Nephron (organoid): ENCODE results near the gene APOBEC3H.
"Not testable (repeated sequence)": the region's sequence is repeated elsewhere in the genome, so short reads cannot be mapped to it uniquely, and the experiment has no call there.

Experiments used
- H3K27ac Mint-ChIP-seq, 3 experiments: 2 replicates each; pipeline ENCODE4 v1.8.0; 2020; ENCODE audit warnings: mixed read lengths in 3 of 3, mild to moderate bottlenecking in 2 of 3, moderate library complexity in 1 of 3
- H3K27me3 Mint-ChIP-seq: 2 replicates; pipeline ENCODE4 v1.8.0; 2021; ENCODE audit warnings: low read depth, mild to moderate bottlenecking, moderate library complexity, mixed read lengths
- H3K36me3 Mint-ChIP-seq: 2 replicates; pipeline ENCODE4 v1.8.0; 2020; ENCODE audit warnings: low read depth, mixed read lengths
- H3K4me1 Mint-ChIP-seq: 2 replicates; pipeline ENCODE4 v1.8.0; 2020; ENCODE audit warnings: mixed read lengths
- H3K4me3 Mint-ChIP-seq, 3 experiments: 2 replicates each; pipeline ENCODE4 v1.8.0; 2020; ENCODE audit warnings: mild to moderate bottlenecking in 3 of 3, mixed read lengths in 3 of 3, moderate library complexity in 2 of 3
- H3K9me3 Mint-ChIP-seq: 2 replicates; pipeline ENCODE4 v1.8.0; 2020; ENCODE audit warnings: mixed read lengths
- TF ChIP-seq, protein P1 (sequence below), 3 experiments: fragments of 200-600 bp; sonication (generic); IDR thresholded peaks; one replicate each; pipeline ENCODE4 v1.5.0; 2021; ENCODE audit warnings: antibody characterized with exemption in 3 of 3; ENCODE audit not compliant: unreplicated experiment in 3 of 3

APOBEC3H gene

DNA sequence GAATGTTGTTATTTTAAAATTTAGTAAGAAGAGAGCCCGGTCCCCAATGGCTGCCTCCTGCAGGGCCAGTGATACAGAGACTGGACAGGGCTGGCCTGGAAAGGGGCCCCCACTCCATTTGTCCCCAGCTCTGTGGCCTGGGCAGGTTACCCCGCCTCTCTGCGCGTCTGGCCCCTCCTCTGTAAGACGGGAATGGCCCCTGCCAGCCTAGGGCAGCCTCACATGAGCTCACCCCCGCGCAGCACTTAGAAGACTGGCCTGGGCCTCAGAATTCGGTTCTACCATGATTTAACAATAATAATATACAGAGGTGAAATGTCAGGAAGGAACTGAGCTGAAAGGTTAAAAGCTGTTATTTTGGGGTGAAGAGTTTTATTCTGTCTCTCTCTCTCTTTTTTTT, 18.7 kb upstream of the APOBEC3H start:
- H3K4me3 Mint-ChIP-seq = no peak overlapping the region
- H3K36me3 Mint-ChIP-seq = no peaks in the 10 kb centered on the region
- H3K4me1 Mint-ChIP-seq = peaks cover 21% of the 10 kb centered on the region
- H3K9me3 Mint-ChIP-seq = no peaks in the 10 kb centered on the region
- TF ChIP-seq, protein P1, sequence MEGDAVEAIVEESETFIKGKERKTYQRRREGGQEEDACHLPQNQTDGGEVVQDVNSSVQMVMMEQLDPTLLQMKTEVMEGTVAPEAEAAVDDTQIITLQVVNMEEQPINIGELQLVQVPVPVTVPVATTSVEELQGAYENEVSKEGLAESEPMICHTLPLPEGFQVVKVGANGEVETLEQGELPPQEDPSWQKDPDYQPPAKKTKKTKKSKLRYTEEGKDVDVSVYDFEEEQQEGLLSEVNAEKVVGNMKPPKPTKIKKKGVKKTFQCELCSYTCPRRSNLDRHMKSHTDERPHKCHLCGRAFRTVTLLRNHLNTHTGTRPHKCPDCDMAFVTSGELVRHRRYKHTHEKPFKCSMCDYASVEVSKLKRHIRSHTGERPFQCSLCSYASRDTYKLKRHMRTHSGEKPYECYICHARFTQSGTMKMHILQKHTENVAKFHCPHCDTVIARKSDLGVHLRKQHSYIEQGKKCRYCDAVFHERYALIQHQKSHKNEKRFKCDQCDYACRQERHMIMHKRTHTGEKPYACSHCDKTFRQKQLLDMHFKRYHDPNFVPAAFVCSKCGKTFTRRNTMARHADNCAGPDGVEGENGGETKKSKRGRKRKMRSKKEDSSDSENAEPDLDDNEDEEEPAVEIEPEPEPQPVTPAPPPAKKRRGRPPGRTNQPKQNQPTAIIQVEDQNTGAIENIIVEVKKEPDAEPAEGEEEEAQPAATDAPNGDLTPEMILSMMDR (IDR thresholded peaks at IDR 0.05; ENCODE audit: unreplicated experiment in 3 of 3) = no peak
- H3K27ac Mint-ChIP-seq = no peak overlapping the region
- peaks cover 4% of the 10 kb centered on the region for H3K27me3 Mint-ChIP-seq

DNA sequence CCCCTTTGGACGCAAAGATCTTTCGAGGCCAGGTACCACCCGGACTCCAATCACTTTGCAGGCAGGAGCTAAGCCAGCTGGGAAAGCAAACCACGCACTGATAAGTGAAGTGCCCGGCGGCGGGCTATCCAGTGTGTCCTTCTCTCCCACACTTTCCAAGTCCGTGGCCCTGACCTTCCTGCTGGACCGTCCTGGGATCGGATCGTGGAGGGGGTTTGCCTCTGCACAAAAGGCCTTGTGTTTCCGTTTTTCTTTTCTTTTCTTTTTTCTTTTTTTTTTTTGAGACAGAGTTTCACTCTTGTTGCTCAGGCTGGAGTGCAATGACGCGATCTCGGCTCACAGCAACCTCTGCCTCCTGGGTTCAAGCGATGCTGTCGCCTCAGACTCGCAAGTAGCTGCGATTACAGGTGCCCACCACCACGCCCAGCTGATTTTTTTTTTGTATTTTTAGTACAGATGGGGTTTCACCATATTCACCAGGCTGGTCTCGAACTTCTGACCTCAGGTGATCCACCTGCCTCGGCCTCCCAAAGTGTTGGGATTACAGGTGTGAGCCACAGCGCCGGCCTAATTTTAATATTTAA, 17.9 kb upstream of the APOBEC3H start:
- not testable (repeated sequence) for H3K27me3 Mint-ChIP-seq, H3K36me3 Mint-ChIP-seq, H3K9me3 Mint-ChIP-seq, H3K27ac Mint-ChIP-seq, H3K4me3 Mint-ChIP-seq
- H3K4me1 Mint-ChIP-seq = peaks cover 21% of the 10 kb centered on the region

DNA sequence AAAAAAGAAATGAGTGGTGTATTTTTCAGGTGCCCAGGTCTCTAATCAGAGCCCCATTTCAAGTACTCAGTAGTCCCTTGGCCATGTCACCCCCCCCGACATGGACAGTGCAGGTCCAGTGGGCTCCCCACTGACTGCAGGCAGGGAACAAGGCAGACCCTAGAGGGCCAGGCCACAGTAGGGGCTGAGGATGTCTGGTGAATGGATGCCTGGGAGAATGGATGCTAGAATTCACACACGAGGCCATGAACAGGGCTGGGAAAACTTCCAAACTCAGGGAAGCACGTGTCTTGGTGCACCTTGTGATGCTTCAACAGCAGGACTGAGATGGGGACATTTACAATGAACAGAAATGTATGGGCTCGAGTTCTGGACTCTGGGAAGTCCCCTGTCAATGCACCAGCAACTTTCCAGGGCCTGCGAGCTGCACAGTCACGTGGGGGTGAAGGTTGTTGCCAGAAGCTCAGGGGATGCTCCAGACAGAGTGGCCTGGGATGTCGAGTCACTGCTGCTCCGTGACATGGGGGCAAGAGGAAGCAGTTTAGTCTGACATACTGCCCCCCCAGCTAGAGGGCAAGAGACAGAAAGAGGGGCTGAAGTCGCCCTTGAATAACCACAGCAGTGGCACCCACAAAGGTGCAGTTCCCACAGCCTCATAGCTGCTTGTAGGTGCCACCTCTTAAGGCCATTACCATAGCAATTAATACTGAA, 16.8 kb upstream of the APOBEC3H start:
- H3K9me3 Mint-ChIP-seq = no peaks in the 10 kb centered on the region
- H3K4me1 Mint-ChIP-seq = peaks cover 21% of the 10 kb centered on the region
- peaks cover 4% of the 10 kb centered on the region for H3K27me3 Mint-ChIP-seq
- H3K4me3 Mint-ChIP-seq = no peak overlapping the region
- H3K36me3 Mint-ChIP-seq = no peaks in the 10 kb centered on the region
- TF ChIP-seq, protein P1 (IDR thresholded peaks at IDR 0.05; ENCODE audit: unreplicated experiment in 3 of 3) = no peak
- peak overlapping the region in 1 of 3 experiments; percentile 25 for H3K27ac Mint-ChIP-seq

DNA sequence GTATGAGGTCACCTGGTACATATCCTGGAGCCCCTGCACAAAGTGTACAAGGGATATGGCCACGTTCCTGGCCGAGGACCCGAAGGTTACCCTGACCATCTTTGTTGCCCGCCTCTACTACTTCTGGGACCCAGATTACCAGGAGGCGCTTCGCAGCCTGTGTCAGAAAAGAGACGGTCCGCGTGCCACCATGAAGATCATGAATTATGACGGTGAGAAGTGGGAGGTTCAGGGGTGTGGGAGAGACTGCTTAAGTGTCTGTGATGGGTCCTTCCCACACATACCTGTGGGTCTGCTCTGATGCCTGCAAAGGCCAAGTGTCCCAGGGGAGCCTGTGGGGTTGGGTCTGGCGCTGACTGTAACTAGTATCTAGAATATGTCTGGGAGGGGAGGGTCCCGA, 16.0 kb upstream of the APOBEC3H start:
- Mint-ChIP-seq H3K9me3 (no peaks in the 10 kb centered on the region), H3K36me3 (no peaks in the 10 kb centered on the region), H3K27ac (peak overlapping the region in 2 of 3 experiments; percentile 4 to 69), H3K27me3 (peaks cover 4% of the 10 kb centered on the region), H3K4me1 (peaks cover 16% of the 10 kb centered on the region), H3K4me3 (peak overlapping the region in 2 of 3 experiments; percentile 22 to 27)
- TF ChIP-seq, protein P1 (IDR thresholded peaks at IDR 0.05; ENCODE audit: unreplicated experiment in 3 of 3) = no peak

DNA sequence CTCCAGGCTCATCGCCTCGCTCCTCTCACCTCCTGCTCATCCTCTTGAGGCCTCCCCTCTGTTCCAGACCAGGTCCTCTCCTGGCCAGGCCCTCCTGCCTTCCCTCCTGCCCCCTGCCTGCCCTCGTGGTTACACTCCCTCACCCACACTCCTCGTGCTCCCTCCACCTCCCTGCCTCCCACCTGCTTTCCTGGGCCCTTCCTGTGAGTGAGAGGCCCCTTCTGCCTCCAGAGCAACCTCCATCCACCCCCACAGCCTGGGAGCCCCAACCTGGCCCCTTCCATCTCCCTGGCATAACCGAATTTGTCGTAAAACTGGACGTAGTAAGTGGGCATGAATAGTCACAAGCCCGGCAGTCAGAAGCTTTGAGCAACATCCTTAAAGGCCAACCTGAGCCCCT, 15.4 kb upstream of the APOBEC3H start:
- peak overlapping the region in 1 of 3 experiments; percentile 69 for H3K27ac Mint-ChIP-seq
- no peaks in the 10 kb centered on the region for H3K9me3 Mint-ChIP-seq
- no peaks in the 10 kb centered on the region for H3K36me3 Mint-ChIP-seq
- H3K27me3 Mint-ChIP-seq = peaks cover 4% of the 10 kb centered on the region
- TF ChIP-seq, protein P1 (IDR thresholded peaks at IDR 0.05; ENCODE audit: unreplicated experiment in 3 of 3) = no peak
- peaks cover 12% of the 10 kb centered on the region for H3K4me1 Mint-ChIP-seq
- H3K4me3 Mint-ChIP-seq = no peak overlapping the region

DNA sequence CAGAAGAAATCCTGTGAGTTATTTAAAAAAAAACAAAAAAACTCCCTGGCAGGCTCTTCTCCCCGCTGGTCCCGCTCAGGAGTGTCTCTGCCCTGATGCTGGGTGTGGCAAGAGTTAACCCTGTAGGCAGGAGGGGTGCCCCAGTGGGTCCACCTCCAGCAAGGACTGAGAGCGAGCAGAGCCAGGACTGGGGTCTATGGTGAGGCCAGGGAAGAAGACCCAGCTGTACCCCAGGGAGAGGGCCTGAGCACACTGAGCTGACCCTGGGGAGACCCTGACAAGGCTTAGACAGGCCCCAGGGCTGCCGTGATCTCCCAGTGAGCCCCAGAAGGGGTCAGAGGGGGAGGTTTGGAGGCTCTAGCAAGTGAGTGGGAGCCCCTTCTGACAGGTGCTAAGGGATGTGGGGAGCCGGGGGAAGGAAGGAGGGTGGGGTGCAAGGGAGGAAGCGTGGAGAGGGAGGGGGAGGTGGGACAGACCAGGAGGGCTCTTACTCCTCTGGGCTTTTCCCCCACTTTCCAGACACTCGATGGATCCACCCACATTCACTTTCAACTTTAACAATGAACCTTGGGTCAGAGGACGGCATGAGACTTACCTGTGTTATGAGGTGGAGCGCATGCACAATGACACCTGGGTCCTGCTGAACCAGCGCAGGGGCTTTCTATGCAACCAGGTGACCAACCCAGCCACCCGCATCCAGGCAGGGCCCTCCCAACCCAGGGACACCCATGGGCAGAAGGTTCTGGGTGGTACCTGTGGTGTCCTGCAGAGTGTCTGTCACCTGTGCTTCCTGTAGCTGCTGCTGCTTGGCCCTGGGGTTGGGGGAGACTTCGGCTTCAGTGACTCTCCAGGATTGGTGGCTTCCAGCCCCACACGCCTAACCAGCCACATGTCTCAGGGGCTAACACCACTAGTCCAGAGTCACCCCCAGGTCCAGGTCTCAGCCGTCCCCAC, 13.6 kb upstream of the APOBEC3H start:
- H3K4me3 Mint-ChIP-seq = no peak overlapping the region
- no peak overlapping the region for H3K27ac Mint-ChIP-seq
- peaks cover 7% of the 10 kb centered on the region for H3K27me3 Mint-ChIP-seq
- H3K36me3 Mint-ChIP-seq = no peaks in the 10 kb centered on the region
- no peaks in the 10 kb centered on the region for H3K9me3 Mint-ChIP-seq
- TF ChIP-seq, protein P1 (IDR thresholded peaks at IDR 0.05; ENCODE audit: unreplicated experiment in 3 of 3) = no peak
- H3K4me1 Mint-ChIP-seq = peaks cover 22% of the 10 kb centered on the region
